GM19099 (cell line): ENCODE data around the gene ST6GALNAC3.

Source experiments
- POLR2A ChIP-seq: IDR thresholded peaks from 3 replicates; pipeline ENCODE4 v1.6.1; 2011; ENCODE audit warnings: low read depth; ENCODE audit not compliant: insufficient read length; ENCODE audit errors: extremely low read depth

Gene ST6GALNAC3

DNA sequence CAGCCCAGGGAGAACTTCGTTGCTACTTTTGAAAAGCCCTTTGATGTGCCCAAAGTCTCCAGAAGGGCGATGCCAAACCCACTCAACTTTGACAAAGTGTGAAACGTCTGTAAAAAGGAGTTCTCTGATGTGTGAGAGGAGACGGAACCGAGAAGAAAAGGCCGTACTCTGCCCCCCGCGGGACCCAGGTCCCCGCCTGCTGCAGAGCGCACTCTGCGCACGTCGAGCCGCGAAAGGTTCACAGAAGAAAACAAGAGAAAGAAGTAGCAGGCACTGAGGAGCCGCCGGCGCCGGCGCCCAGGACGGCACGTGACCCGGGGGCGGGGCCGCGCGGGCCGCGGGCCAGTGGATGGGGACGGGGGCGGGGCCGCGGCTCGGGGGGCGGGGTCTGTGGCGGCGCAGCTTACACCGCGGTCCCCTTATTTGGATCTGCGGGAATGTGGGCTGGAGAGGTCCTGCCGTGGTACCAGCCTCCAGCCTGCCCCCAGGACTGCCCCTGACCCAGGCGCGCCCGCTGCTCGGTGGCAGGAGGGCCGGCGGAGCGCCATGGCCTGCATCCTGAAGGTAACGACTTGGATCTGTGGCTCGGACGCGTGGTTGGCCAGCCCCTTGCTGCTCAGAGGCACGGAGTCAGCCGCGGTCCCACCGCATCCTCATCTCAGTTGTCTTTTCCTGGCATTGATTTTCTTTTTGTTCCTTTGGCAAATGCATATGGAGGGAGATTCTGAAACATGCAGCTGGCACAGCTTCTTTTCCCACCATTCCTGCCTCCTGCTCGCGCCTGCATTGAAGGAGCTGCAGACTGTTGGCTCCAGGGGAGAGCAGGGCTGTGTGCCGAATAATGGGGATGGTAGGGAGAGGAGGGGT, at the start of gene ST6GALNAC3:
Gene ST6GALNAC3, plus strand, starts transcription at position 426 of the 867 bp plus-strand sequence.
- peak; percentile 11 for TF ChIP-seq POLR2A

DNA sequence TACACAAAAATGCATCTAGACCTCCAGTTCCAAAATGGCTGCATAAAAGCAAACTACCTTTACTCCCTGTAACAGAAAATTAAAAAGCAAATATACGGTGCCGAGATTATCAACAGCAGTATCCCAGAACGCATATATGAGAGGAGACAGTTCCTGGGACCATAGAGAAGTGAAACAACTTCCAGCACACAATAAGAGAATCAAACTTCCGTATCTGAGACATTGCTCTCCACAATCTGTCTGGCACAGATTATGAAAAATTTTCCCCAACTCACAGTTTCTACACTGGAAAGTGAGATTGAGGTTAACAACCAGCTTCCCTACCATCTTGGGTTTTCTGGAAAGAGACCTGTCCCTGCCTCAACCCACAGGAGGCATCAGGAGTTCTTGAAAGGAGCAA, 47.2 kb upstream of the ST6GALNAC3 start:
- no peak for TF ChIP-seq POLR2A

DNA sequence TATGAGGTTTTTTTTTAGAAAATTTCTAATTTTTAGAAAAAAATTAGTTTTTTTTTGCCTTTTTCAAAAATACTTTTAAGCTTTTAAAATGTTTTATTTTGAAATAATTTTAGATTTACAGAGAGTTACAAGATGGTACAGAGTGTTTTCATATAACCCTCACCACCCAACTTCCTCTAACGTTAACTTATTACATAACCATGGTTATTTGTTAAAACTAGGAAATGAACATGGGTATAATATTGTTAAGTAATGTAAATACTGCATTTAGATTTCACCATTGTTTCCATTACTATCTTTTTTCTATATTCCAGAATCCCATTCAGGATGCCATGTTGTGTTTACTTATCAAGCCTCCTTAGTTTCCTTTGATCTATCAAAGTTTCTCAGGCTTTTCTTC, 45.2 kb upstream of the ST6GALNAC3 start:
- no peak for TF ChIP-seq POLR2A

DNA sequence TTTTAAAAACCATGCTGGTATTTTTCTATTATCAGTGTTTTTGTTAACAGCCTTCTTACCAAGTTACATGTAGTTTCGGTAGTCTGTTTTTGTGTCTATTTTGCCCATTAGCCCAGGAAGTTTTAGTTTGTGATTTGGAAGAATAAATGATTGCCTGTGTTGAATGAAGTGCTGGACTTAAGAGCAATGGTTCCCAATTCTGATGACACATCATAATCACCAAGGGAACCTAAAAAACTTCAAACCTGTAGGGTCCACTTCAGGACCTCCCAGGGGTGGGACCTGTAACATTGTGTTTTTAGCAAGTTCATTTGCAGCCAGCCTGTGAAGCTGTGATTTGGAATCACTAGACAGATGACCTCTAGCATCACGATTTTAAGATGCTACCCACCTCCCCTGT, 43.0 kb upstream of the ST6GALNAC3 start:
- TF ChIP-seq POLR2A: no peak

DNA sequence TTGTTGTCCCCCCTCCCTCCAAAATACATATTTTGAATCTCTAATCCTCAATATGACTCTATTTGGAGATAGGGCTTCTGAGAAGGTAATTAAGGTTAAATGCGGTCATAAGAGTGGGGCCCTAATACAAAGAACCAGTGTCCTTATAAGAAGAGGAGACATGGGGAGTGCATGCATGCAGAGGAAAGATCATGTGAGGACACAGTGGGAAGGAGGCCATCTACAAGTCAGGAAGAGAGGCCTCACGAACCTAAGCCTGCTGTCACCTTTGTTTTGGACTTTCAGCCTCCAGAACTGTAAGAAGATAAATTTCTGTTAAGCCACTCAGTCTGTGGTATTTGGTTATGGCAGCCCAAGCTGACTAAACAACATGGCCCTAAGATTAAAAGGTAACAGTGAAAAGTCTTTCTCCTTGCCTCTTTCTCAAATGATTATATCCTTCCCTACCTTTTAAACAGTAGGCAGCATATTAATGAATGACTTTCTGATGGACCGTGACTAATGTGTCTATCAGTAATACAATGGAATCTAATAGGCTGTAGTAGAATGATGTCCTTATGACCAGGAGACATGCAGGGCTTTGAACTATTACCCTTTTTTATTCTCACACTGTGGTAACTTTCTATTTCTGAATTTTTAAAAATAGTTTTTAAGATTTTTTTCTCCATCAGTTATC, 40.6 kb upstream of the ST6GALNAC3 start:
- TF ChIP-seq POLR2A: no peak

DNA sequence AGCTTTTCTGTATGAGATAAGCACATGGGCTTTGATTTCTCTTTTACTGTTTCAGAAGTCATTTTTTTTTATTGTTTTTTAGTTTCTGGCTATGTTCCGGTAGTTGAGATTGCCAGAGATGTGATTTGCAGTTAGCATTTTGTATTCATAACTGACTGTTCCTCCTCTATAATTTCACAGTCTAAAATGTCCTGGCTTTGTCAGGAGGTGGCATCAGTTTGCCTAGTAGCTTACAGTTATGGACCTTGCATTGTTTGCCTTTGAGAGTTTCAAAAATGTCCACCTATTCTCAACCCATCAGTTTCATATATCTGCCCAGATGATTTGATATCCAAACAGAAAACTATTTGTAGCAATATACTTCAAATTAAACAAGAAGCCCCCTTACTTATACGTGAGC, 39.5 kb upstream of the ST6GALNAC3 start:
- no peak for TF ChIP-seq POLR2A

DNA sequence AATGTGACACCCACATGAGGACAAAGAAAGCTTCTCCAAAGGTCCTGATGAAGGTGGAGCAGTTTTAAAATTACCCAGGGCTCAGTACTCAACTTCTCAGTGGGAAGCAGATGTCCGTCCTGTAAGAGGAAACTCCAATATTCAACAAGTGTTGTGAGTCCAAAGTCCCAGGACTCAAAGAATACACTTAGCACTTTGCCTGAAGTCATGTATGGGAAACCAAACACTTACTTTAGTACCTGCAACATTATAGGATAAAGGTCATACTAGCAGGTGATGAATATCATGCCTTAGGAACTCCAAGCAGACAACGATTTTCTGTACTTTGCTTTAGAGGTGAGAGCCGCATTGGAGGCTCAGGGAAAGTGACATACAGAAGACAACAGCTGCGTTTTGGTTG, 37.2 kb upstream of the ST6GALNAC3 start:
- no peak for TF ChIP-seq POLR2A

DNA sequence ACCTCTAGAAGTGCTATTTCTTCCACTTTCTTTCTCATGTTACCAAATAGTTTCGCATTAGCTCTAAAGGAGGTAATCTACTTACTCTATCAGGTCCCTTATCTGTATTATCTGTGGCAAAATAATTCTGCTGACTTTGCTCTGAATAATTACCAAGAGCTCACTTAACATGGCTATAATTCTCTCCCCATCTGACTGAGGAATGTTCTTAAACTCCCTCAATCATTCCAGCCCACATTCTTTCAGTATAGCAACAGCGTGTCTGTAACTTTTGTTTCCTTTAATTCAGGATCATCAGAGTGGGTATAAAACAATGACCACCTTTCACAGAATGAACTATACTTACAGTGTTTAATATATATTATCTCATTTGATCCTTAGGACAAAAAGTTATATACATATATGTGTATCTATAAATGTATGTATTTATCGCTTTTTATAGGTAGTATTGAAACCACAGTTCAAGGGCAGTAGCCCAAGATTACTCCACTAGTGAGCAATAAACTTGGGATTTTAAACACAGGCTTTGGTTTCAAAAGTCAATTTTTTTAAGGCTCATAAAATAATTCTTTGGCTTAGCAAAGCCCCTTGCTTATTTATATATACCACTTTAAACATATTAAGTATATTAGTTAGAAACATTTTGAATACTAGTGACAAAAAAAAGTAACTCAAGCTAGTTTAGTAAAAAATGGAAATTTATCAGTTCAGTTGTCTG, 36.1 kb upstream of the ST6GALNAC3 start:
- no peak for TF ChIP-seq POLR2A

DNA sequence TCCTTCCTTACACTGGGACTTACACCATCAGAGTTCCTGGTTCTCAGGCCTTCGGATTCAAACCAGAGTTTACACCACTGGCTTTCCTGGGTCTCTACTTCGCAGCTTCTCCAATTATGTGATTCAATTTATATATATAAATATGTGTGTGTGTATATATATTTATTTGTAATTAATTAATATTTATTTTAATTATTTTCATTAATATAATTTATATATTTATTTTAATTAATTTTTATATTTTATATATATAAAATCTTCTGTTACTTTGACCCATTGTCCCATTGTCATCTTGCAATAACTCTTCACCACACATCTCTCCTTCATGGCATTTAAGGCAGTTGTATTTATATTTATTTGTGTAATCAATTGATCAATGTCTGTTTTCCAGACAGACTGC, 28.4 kb upstream of the ST6GALNAC3 start:
- no peak for TF ChIP-seq POLR2A

DNA sequence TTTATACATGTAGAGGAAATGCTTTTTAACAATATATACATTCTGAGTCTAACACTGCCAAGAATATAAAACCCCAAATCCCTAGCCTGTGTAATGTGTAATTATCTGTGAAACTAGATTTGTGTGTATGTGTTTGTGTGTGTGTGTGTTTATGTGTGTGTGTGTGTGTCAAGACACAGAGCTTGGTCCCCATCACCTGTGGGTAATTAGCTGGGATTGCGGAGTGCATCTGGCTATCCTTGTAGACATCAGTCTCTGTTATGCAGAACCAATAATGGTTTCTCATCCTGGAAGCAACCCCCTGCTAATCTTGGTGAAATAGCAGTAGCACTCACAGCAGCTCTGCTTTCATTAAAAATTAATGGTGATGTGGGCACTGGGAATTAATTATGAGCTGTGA, 26.3 kb upstream of the ST6GALNAC3 start:
- no peak for TF ChIP-seq POLR2A

DNA sequence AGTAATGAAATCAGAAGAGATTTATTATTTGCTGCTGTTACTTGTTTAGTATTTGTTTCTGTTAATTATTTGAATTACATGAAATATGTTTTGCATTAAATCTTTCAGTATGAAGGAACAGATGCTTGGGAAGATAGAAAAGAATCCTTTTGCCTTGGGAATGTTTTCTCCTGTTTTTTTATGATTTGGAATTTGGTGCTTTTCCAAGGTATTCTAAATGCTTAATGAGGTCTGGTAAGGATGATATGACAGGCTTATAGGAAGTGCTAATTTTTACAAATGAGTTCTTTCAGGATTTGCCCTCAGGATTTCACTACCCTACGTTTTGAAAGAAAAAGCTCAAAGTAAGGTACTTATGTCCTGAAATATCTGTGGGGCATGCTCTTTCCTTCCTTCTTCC, 25.6 kb upstream of the ST6GALNAC3 start:
- no peak for TF ChIP-seq POLR2A

DNA sequence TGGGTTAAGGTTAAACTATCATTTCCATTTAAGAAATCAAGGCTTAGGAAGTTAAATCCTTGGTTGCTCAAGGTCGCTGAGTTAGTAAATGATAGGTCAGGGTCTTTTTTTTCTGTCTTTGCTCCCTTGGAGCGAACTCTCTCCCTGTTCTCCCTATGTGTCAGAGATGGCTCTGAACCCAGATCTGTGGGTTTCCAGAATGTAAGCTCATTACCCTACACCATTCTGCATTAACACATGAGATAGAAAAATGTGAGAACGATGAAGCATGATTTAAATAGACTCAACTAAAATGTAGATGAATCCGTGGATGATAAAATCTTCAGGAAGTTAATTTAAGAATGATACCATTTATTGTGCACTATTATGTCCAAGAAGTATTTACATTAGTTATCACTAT, 25.0 kb upstream of the ST6GALNAC3 start:
- no peak for TF ChIP-seq POLR2A

DNA sequence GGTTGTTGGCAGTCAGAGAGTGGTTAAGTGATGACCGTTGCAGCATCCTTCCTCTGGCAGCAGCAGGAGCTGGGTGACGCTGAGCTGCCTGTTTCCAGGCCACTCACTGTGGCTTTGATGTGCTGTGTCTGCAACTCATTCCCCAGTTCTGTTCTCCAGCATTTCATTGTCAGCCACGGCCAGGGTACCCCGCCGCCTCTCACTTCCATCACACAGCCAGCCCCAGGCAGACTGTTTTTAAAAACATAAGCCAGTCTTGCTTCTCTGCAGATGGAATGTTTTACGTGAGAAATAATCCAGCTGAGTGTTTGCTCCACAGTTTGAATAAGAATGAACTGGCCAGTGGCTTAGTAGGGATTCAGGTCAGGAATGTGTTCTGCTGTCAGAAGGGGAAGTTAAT, 21.5 kb upstream of the ST6GALNAC3 start:
- no peak for TF ChIP-seq POLR2A

DNA sequence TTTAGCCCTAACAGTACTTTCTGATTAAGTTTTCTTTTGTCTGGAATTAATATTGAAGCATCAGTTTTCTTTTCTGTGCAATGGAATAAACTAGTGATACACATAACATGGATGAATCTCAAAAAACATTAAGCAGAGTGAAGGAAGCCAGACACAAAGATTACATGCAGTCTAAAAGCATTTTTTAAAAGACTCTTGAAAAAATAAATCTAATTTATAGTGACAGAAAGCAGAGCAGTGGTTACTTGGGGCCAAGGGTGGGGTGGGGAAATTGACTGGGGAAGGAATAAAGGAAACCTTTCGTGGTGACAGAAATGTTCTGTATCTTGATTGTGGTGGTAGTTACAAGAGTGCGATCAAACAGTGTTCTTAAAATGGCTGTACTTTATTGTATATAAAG, 20.2 kb upstream of the ST6GALNAC3 start:
- no peak for TF ChIP-seq POLR2A

DNA sequence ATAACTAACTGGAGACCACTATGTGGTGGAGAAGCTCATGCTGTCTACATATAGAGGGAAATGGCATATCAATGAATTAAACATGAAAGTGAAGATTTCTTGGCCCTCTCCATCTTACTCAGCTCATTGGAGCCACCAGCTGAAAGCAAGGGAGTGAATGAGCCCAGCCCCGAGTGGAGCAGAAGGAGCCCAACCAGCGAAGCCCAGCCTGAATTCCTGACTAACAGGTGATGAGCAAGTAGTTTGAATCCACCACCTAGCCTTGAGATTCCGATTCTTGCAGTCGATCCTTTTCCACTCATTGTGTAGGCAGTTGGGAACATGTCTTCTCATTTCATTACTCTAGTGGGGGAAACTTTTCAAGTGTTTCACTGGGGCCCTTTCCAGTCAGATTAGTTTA, 18.6 kb upstream of the ST6GALNAC3 start:
- no peak for TF ChIP-seq POLR2A

DNA sequence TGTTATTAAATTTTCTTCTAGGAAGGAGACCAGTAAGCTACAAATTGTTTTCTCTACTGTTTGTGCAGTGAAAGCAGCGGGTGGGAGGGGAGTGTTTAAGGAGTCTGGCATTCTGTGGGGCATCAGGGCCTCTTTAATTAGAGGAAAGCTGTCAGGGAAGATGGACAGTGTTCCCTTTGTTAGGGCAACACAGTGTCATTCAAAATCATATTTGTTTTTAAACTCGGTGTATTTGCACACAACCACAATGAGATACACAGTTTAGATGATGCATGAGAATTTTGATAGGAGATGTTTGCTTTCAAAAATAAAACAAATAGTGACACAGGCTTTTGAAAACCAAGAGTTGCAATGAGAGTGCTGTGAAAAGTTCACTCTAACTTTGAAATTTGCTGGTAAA, 15.1 kb upstream of the ST6GALNAC3 start:
- TF ChIP-seq POLR2A: no peak
